Non-pigmented ciliary epithelial cell (primary cell): ENCODE data around the gene CCNK.

Experiments
- DNase-seq: peaks from one replicate; pipeline ENCODE4 v3.0.0-alpha.2; 2010; ENCODE audit warnings: low read depth

CCNK gene

GRCh38 chr14:99552021-99552553 lies 70.9 kb downstream of the CCNK start:
- no peak for DNase-seq

GRCh38 chr14:99552572-99553216 lies 71.5 kb downstream of the CCNK start:
- DNase-seq, result no peak

GRCh38 chr14:99554184-99554583 lies 73.0 kb downstream of the CCNK start:
- DNase-seq, result no peak

- no peak for DNase-seq
Observed at GRCh38 chr14:99554757-99555531, 73.7 kb downstream of the CCNK start.

GRCh38 chr14:99556134-99556791 lies 75.1 kb downstream of the CCNK start:
- DNase-seq, result no peak

- no peak for DNase-seq
Observed at GRCh38 chr14:99559286-99559990, 78.2 kb downstream of the CCNK start.

GRCh38 chr14:99560403-99560802 lies 79.2 kb downstream of the CCNK start:
- no peak for DNase-seq

- DNase-seq, result no peak
Observed at GRCh38 chr14:99560922-99561683, 79.9 kb downstream of the CCNK start.

- no peak for DNase-seq
Observed at GRCh38 chr14:99561864-99562263, 80.7 kb downstream of the CCNK start.
